Suprapubic skin (tissue), 4 donors: Measurements from ENCODE around the gene MISP. TPM values are rescaled to one million over a fixed set of nuclear protein-coding genes. Genes with fewer than 3 reads are reported as not detected.

Source experiments
- DNase-seq, 2 donors: peaks; one replicate each; pipeline ENCODE4 v3.0.0-alpha.2; 2019; ENCODE audit warnings: low spot score in 2 of 2
- H3K27ac ChIP-seq: fragments of 200-600 bp; sonication (generic); one replicate; pipeline ENCODE4 v1.5.1; 2019
- H3K27me3 ChIP-seq: fragments of 200-600 bp; sonication (generic); one replicate; pipeline ENCODE4 v1.5.1; 2019
- H3K36me3 ChIP-seq: fragments of 200-600 bp; sonication (generic); one replicate; pipeline ENCODE4 v1.5.1; 2019
- H3K4me1 ChIP-seq: fragments of 200-600 bp; sonication (generic); one replicate; pipeline ENCODE4 v1.5.1; 2019
- H3K4me3 ChIP-seq: fragments of 200-600 bp; sonication (generic); one replicate; pipeline ENCODE4 v1.5.1; 2019; ENCODE audit warnings: mild to moderate bottlenecking
- H3K9me3 ChIP-seq: fragments of 200-600 bp; sonication (generic); one replicate; pipeline ENCODE4 v1.5.1; 2019
- CTCF ChIP-seq, 2 donors: fragments of 200-600 bp in 1 of 2; fragments of 450-650 bp in 1 of 2; sonication (generic) in 1 of 2; IDR thresholded peaks; one replicate each; pipeline ENCODE4 v1.5.1; 2016 to 2019; ENCODE audit warnings: antibody characterized with exemption in 2 of 2, mild to moderate bottlenecking in 1 of 2, moderate library complexity in 1 of 2
- EP300 ChIP-seq: sonication (generic); formaldehyde crosslinking; IDR thresholded peaks from one replicate; pipeline ENCODE4 v1.6.1; 2017; ENCODE audit warnings: antibody characterized with exemption
- POLR2A ChIP-seq, 2 donors: fragments of 450-650 bp; IDR thresholded peaks; one replicate each; pipeline ENCODE4 v1.6.1; 2017; ENCODE audit warnings: antibody characterized with exemption in 2 of 2, mild to moderate bottlenecking in 2 of 2, moderate library complexity in 2 of 2
- POLR2AphosphoS5 ChIP-seq, 3 donors: sonication (generic); formaldehyde crosslinking; IDR thresholded peaks; one replicate each; pipeline ENCODE4 v1.6.1; 2017; ENCODE audit warnings: antibody characterized with exemption in 3 of 3
- WGBS: methylation state at CpG from one replicate; pipeline ENCODE4 v1.1.5; 2018; 5-methylcytosine and 5-hydroxymethylcytosine counted together
- total RNA-seq, 4 donors: library from RNA; depleted of rRNA; stranded (reverse); fragments of >200 nt; gene quantifications; one replicate each; pipeline ENCODE4 v1.1.0, GENCODE V29; 2016

MISP gene
- total RNA-seq, 4 donors from 2014 or later, result 0.60 to 6.5 (median 2.0) TPM; not detected in 1

- no peak for TF ChIP-seq CTCF (IDR thresholded peaks at IDR 0.05)
- no peak for TF ChIP-seq EP300
- TF ChIP-seq POLR2A (IDR thresholded peaks at IDR 0.05), result no peak
- no peak for TF ChIP-seq POLR2AphosphoS5 (IDR thresholded peaks at IDR 0.05)
- WGBS, result 50% methylated on average over 14 of the region's 58 CpGs
- Histone ChIP-seq H3K27me3 (peaks cover 5% of the 10 kb centered on the region), H3K9me3 (no peaks in the 10 kb centered on the region), H3K27ac (peak overlapping the region; percentile 79), H3K36me3 (peaks cover 2% of the 10 kb centered on the region), H3K4me1 (peaks cover 27% of the 10 kb centered on the region), H3K4me3 (no peak overlapping the region)
- DNase-seq, result no peak
Observed at GRCh38 chr19:720345-721160, 30.4 kb upstream of the MISP start.

- Histone ChIP-seq H3K36me3 (peaks cover 4% of the 10 kb centered on the region), H3K9me3 (no peaks in the 10 kb centered on the region), H3K4me3 (no peak overlapping the region), H3K27ac (no peak overlapping the region), H3K4me1 (peaks cover 29% of the 10 kb centered on the region), H3K27me3 (peaks cover 5% of the 10 kb centered on the region)
- DNase-seq, result no peak
- no peak for TF ChIP-seq CTCF (IDR thresholded peaks at IDR 0.05)
- no peak for TF ChIP-seq POLR2AphosphoS5 (IDR thresholded peaks at IDR 0.05)
- no peak for TF ChIP-seq EP300
- TF ChIP-seq POLR2A (IDR thresholded peaks at IDR 0.05), result no peak
- WGBS, result 33% methylated on average over 4 of the region's 17 CpGs
Observed at GRCh38 chr19:722553-723101, 28.3 kb upstream of the MISP start.

- Histone ChIP-seq H3K9me3 (no peaks in the 10 kb centered on the region), H3K4me3 (no peak overlapping the region), H3K36me3 (peaks cover 9% of the 10 kb centered on the region), H3K27ac (no peak overlapping the region), H3K4me1 (peaks cover 28% of the 10 kb centered on the region), H3K27me3 (peaks cover 5% of the 10 kb centered on the region)
- 88% methylated on average over 12 of the region's 13 CpGs for WGBS
- no peak for DNase-seq
- TF ChIP-seq CTCF (IDR thresholded peaks at IDR 0.05) (no peak), EP300 (no peak), POLR2AphosphoS5 (IDR thresholded peaks at IDR 0.05) (no peak), POLR2A (IDR thresholded peaks at IDR 0.05) (no peak)
Observed at GRCh38 chr19:723247-723646, 27.7 kb upstream of the MISP start.

- Histone ChIP-seq H3K4me1 (peaks cover 23% of the 10 kb centered on the region), H3K9me3 (no peaks in the 10 kb centered on the region), H3K27me3 (peaks cover 5% of the 10 kb centered on the region), H3K36me3 (peaks cover 9% of the 10 kb centered on the region), H3K27ac (no peak overlapping the region), H3K4me3 (no peak overlapping the region)
- TF ChIP-seq CTCF (IDR thresholded peaks at IDR 0.05), result no peak
- 93% methylated on average over 16 of the region's 18 CpGs for WGBS
- no peak for DNase-seq
Observed at GRCh38 chr19:723714-724113, 27.2 kb upstream of the MISP start.

GRCh38 chr19:725461-726089 lies 25.3 kb upstream of the MISP start:
- DNase-seq, result no peak
- WGBS, result 87% methylated on average over 8 of the region's 13 CpGs
- no peak for TF ChIP-seq POLR2A (IDR thresholded peaks at IDR 0.05)
- TF ChIP-seq CTCF (IDR thresholded peaks at IDR 0.05), result no peak
- TF ChIP-seq POLR2AphosphoS5 (IDR thresholded peaks at IDR 0.05), result no peak
- TF ChIP-seq EP300, result no peak
- Histone ChIP-seq H3K27me3 (no peaks in the 10 kb centered on the region), H3K4me1 (peaks cover 10% of the 10 kb centered on the region), H3K27ac (no peak overlapping the region), H3K4me3 (no peak overlapping the region), H3K9me3 (no peaks in the 10 kb centered on the region), H3K36me3 (peaks cover 9% of the 10 kb centered on the region)
